ENCODE measurements around the gene DAAM2.

DNA sequence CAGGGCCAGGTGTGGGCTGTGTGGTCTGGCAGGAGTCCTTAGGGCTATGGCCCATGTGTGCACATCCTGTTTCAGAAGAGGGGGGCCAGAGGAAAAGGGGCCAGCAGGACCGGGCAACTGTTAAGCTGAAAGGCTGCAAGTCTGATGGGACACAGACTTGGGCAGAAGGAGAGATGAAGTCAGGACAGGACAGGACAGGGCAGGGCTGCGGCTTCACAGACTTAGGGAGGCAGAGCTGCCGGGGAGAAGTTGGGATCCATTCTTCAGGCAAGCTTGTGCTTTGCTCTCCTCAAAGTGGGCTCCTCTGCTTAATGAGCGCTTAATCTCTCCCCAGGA is 113.4 kb downstream of the DAAM2 start:
- TF ChIP-seq, protein P1, sequence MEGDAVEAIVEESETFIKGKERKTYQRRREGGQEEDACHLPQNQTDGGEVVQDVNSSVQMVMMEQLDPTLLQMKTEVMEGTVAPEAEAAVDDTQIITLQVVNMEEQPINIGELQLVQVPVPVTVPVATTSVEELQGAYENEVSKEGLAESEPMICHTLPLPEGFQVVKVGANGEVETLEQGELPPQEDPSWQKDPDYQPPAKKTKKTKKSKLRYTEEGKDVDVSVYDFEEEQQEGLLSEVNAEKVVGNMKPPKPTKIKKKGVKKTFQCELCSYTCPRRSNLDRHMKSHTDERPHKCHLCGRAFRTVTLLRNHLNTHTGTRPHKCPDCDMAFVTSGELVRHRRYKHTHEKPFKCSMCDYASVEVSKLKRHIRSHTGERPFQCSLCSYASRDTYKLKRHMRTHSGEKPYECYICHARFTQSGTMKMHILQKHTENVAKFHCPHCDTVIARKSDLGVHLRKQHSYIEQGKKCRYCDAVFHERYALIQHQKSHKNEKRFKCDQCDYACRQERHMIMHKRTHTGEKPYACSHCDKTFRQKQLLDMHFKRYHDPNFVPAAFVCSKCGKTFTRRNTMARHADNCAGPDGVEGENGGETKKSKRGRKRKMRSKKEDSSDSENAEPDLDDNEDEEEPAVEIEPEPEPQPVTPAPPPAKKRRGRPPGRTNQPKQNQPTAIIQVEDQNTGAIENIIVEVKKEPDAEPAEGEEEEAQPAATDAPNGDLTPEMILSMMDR (conservative IDR thresholded peaks at IDR 0.05), result no peak
- no peak for TF ChIP-seq ZFX (IDR thresholded peaks at IDR 0.05)

Data from C4-2B (cell line).